H1 (cell line): ENCODE measurements around the gene CALML5. TPM values are rescaled to one million over a fixed set of nuclear protein-coding genes. Genes with fewer than 3 reads are reported as not detected.

Source experiments
- CTCF ChIA-PET: fragments of 300-600 bp; sonication (Branson Sonifier 250); formaldehyde crosslinking; loops from one replicate; lab custom pipeline; 2021; ENCODE audit not compliant: partially characterized antibody; lab: Charles Lee
- POLR2A ChIA-PET: fragments of 300-600 bp; sonication (Branson Sonifier 250); formaldehyde crosslinking; loops from one replicate; lab custom pipeline; 2021; ENCODE audit warnings: inconsistent platforms; ENCODE audit not compliant: partially characterized antibody; lab: Charles Lee
- DNase-seq, 2 experiments: peaks; one replicate each; pipeline versions ENCODE4 v3.0.0 to v3.0.0-alpha.2; 2010 to 2022; ENCODE audit warnings: low spot score in 2 of 2, low read depth in 1 of 2, mixed read lengths in 1 of 2
- FAIRE-seq: peaks from 2 replicates; lab custom pipeline; 2011; peaks lifted over from hg19 to GRCh38; lab: Jason Lieb, UNC
- H2AFZ ChIP-seq: 2 replicates; pipeline ENCODE4 v1.8.1; 2012; ENCODE audit warnings: low read length, inconsistent platforms
- H2AK5ac ChIP-seq: 2 replicates; pipeline ENCODE4 v1.6.1; 2013; ENCODE audit warnings: low read depth, low read length
- H2BK120ac ChIP-seq: replicated peaks from 2 replicates; pipeline ENCODE3; 2013; ENCODE audit warnings: low read depth, low read length, inconsistent platforms
- H2BK12ac ChIP-seq: 2 replicates; pipeline ENCODE4 v1.6.1; 2013; ENCODE audit warnings: low read depth, low read length
- H2BK15ac ChIP-seq: 2 replicates; pipeline ENCODE4 v1.6.1; 2013; ENCODE audit warnings: low read length
- H2BK20ac ChIP-seq: 2 replicates; pipeline ENCODE4 v1.6.1; 2013; ENCODE audit warnings: low read length
- H2BK5ac ChIP-seq: 2 replicates; pipeline ENCODE4 v1.6.1; 2013; ENCODE audit warnings: low read depth, low read length
- H3K14ac ChIP-seq: 2 replicates; pipeline ENCODE4 v1.6.1; 2013; ENCODE audit warnings: inconsistent platforms; ENCODE audit not compliant: insufficient read length
- H3K18ac ChIP-seq: 2 replicates; pipeline ENCODE4 v1.6.1; 2013; ENCODE audit warnings: low read length; ENCODE audit errors: extremely low read depth
- H3K23ac ChIP-seq: 2 replicates; pipeline ENCODE4 v1.6.1; 2013; ENCODE audit warnings: inconsistent platforms; ENCODE audit not compliant: insufficient read length
- H3K23me2 ChIP-seq: 2 replicates; pipeline ENCODE4 v1.6.1; 2013; ENCODE audit warnings: low read depth, low read length
- H3K27ac ChIP-seq: 2 replicates; pipeline ENCODE4 v1.6.1; 2011; ENCODE audit warnings: low read depth, low read length, inconsistent platforms
- H3K27me3 ChIP-seq, 4 experiments: replicated peaks in 1 of 4; 1 replicate in 1 of 4; 2 replicates in 3 of 4; pipeline versions ENCODE4 v1.6.1 to v1.8.1; 2011 to 2013; ENCODE audit warnings: low read length in 3 of 4, mild to moderate bottlenecking in 3 of 4, inconsistent platforms in 2 of 4, mixed read lengths in 2 of 4, moderate library complexity in 1 of 4; ENCODE audit not compliant: control insufficient read depth in 3 of 4, insufficient read depth in 3 of 4; ENCODE audit errors: extremely low read depth in 1 of 4
- H3K36me3 ChIP-seq, 4 experiments: 2 replicates each; pipeline versions ENCODE4 v1.6.1 to v1.8.1; 2011 to 2013; ENCODE audit warnings: mild to moderate bottlenecking in 4 of 4, low read length in 3 of 4, moderate library complexity in 2 of 4, control low read depth in 1 of 4, inconsistent platforms in 1 of 4; ENCODE audit not compliant: insufficient read depth in 4 of 4, control insufficient read depth in 2 of 4
- H3K4ac ChIP-seq: replicated peaks from 2 replicates; pipeline ENCODE3; 2013; ENCODE audit warnings: low read length, low read depth, mixed read lengths, inconsistent platforms; ENCODE audit not compliant: insufficient read length
- H3K4me1 ChIP-seq, 4 experiments: replicated peaks in 1 of 4; 1 replicate in 1 of 4; 2 replicates in 3 of 4; pipeline versions ENCODE4 v1.6.1 to v1.8.1; 2011 to 2013; ENCODE audit warnings: low read length in 3 of 4, inconsistent platforms in 2 of 4, mixed read lengths in 1 of 4; ENCODE audit not compliant: insufficient read depth in 4 of 4, control insufficient read depth in 3 of 4
- H3K4me2 ChIP-seq, 2 experiments: 2 replicates each; pipeline versions ENCODE4 v1.6.1 to v1.8.1; 2011 to 2013; ENCODE audit warnings: low read depth in 2 of 2, low read length in 2 of 2, control low read depth in 1 of 2, inconsistent platforms in 1 of 2, mild to moderate bottlenecking in 1 of 2; ENCODE audit not compliant: insufficient read depth in 1 of 2
- H3K4me3 ChIP-seq, 4 experiments: fragments of 200-600, 300-600 bp in 1 of 4; sonication (generic), shearing (Covaris generic), sonication (Bioruptor Twin) in 1 of 4; 2 replicates each; pipeline versions ENCODE4 v1.5.1 to v1.8.1; 2011 to 2016; ENCODE audit warnings: low read length in 4 of 4, low read depth in 3 of 4, control low read depth in 2 of 4, inconsistent platforms in 2 of 4, mild to moderate bottlenecking in 2 of 4, mixed read lengths in 1 of 4, moderate library complexity in 1 of 4; ENCODE audit not compliant: insufficient read depth in 2 of 4; ENCODE audit errors: extremely low read depth in 1 of 4
- H3K56ac ChIP-seq: replicated peaks from 2 replicates; pipeline ENCODE3; 2013; ENCODE audit warnings: low read depth, mild to moderate bottlenecking, mixed read lengths, low read length, inconsistent platforms; ENCODE audit not compliant: insufficient read length
- H3K79me1 ChIP-seq: 2 replicates; pipeline ENCODE4 v1.6.1; 2013; ENCODE audit warnings: low read depth, low read length, control low read depth
- H3K79me2 ChIP-seq, 2 experiments: 2 replicates each; pipeline versions ENCODE4 v1.6.1 to v1.8.1; 2012 to 2013; ENCODE audit warnings: low read length in 2 of 2, mild to moderate bottlenecking in 2 of 2, inconsistent platforms in 1 of 2; ENCODE audit not compliant: insufficient read depth in 2 of 2, control insufficient read depth in 1 of 2
- H3K9ac ChIP-seq, 4 experiments: replicated peaks in 1 of 4; 1 replicate in 1 of 4; 2 replicates in 3 of 4; pipeline versions ENCODE4 v1.6.1 to v1.8.1; 2011 to 2013; ENCODE audit warnings: low read depth in 3 of 4, low read length in 3 of 4, control low read depth in 2 of 4, mild to moderate bottlenecking in 2 of 4, moderate library complexity in 2 of 4, inconsistent platforms in 1 of 4; ENCODE audit errors: extremely low read depth in 1 of 4
- H3K9me3 ChIP-seq, 2 experiments: 2 replicates each; pipeline versions ENCODE4 v1.6.1 to v1.8.1; 2012 to 2013; ENCODE audit warnings: mild to moderate bottlenecking in 2 of 2, moderate library complexity in 2 of 2, control low read depth in 1 of 2, inconsistent platforms in 1 of 2, low read depth in 1 of 2, low read length in 1 of 2, mixed read lengths in 1 of 2; ENCODE audit not compliant: insufficient read depth in 2 of 2
- H4K20me1 ChIP-seq, 2 experiments: replicated peaks in 1 of 2; 2 replicates each; pipeline versions ENCODE3 to v1.8.1; 2011 to 2013; ENCODE audit warnings: inconsistent platforms in 2 of 2, low read length in 2 of 2, mild to moderate bottlenecking in 1 of 2; ENCODE audit not compliant: insufficient read depth in 2 of 2, control insufficient read depth in 1 of 2
- H4K5ac ChIP-seq: 2 replicates; pipeline ENCODE4 v1.6.1; 2013; ENCODE audit warnings: low read length, low read depth, mixed read lengths, inconsistent platforms; ENCODE audit not compliant: insufficient read length
- H4K8ac ChIP-seq: 2 replicates; pipeline ENCODE4 v1.8.0; 2013; ENCODE audit warnings: mild to moderate bottlenecking, moderate library complexity, low read length, inconsistent platforms; ENCODE audit not compliant: insufficient read depth; ENCODE audit errors: extremely low read depth
- H4K91ac ChIP-seq: replicated peaks from 2 replicates; pipeline ENCODE3; 2013; ENCODE audit warnings: low read length, mixed read lengths, inconsistent platforms; ENCODE audit not compliant: insufficient read length
- KDM1A ChIP-seq: fragments of 200-600, 300-600 bp; sonication (generic); IDR thresholded peaks from 2 replicates; pipeline ENCODE4 v1.7.1; 2016; ENCODE audit warnings: mild to moderate bottlenecking, low read length, borderline replicate concordance
- POU5F1 ChIP-seq: IDR thresholded peaks from 2 replicates; pipeline ENCODE4 v1.6.1; 2011; ENCODE audit warnings: low read depth, mild to moderate bottlenecking, low read length, moderate library complexity
- WGBS, 2 experiments: shearing (Covaris generic) in 1 of 2; methylation state at CpG; one replicate each; pipeline versions ENCODE4 v1.1.6 to v1.1.7; 2013 to 2015; ENCODE audit warnings: low lambda C conversion rate in 2 of 2, mixed read lengths in 2 of 2, inconsistent platforms in 1 of 2, low coverage in 1 of 2, missing lambda C conversion rate in 1 of 2; ENCODE audit not compliant: insufficient replicate concordance in 2 of 2, insufficient coverage in 1 of 2, insufficient read length in 1 of 2; ENCODE audit errors: extremely low coverage in 1 of 2, missing lambda C conversion rate in 1 of 2; 5-methylcytosine and 5-hydroxymethylcytosine counted together
- polyA plus RNA-seq, 7 experiments: library from polyadenylated mRNA; depleted of rRNA in 3 of 7; stranded (reverse) in 5 of 7; unstranded in 2 of 7; fragments of >200 nt in 5 of 7; fragments of 200-250 nt in 2 of 7; gene quantifications; 1 replicate in 5 of 7; 2 replicates in 1 of 7; 4 replicates in 1 of 7; pipeline versions ENCODE4 v1.2.1 to v1.2.3, GENCODE V29; 2011 to 2013; ENCODE audit warnings: missing spikeins in 2 of 7, mixed read lengths in 2 of 7
- total RNA-seq: library from RNA; stranded (reverse); fragmentation: NEBNext Ultra II Directional; extraction: Animal tissue kit (Norgen Biotek cat#: 25700); gene quantifications from 2 replicates; pipeline ENCODE4 v1.2.1, GENCODE V29; 2021
- TF ChIP-seq, protein P1 (sequence below): IDR thresholded peaks from 2 replicates; pipeline ENCODE4 v1.6.1; 2012; ENCODE audit warnings: inconsistent platforms

CALML5 gene
- total and polyA plus RNA-seq, 2 of the 8 experiments (the other 6 are each of a cell fraction or from before 2014, with no cell fraction given), result not detected

DNA sequence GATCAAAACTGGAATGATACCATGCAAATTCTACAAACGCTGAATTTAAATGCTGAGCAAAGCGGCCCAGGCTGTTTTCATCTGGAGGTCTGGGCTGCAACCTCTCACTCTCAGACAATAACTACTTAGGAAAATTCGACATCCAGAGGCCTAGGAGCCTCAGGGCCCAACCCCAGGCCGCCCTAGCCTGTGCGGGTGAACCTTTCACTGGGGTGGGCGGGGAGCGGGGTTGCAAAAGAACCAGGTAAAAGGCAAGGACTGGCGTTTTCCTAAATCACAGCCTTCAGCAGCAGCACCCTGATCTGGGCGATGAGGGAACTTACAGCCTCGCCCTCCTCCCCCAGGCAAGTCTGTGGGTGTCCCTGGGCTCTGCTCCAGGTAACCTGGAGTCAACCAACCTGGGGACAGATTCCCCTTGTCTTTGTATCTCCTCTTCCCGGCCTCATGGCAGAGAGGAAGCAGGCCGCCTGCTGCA lies 33.4 kb downstream of the CALML5 start:
- FAIRE-seq, result no peak
- peak overlapping the region; percentile 47 for H2BK120ac ChIP-seq
- H2BK15ac ChIP-seq, result peak overlapping the region; percentile 46; the same call in 1 of the 2 replicates
- peaks cover 0 to 4% (median 0%) of the 10 kb centered on the region in 4 experiments; a peak in 1 of 7 replicates for H3K27me3 ChIP-seq
- H3K79me1 ChIP-seq, result no peaks in the 10 kb centered on the region
- H3K4me3 ChIP-seq, result peak overlapping the region in 1 of 4 experiments; percentile 23; a peak in 1 of 8 replicates
- H3K23me2 ChIP-seq, result peaks cover 8% of the 10 kb centered on the region; the same call in 1 of the 2 replicates
- H3K18ac ChIP-seq, result peak overlapping the region; percentile 99
- H3K9me3 ChIP-seq, result peaks cover 17 to 22% of the 10 kb centered on the region in 2 experiments
- CTCF ChIA-PET, result interaction anchor here (1.2 to 2.2 kb wide), 4 partner anchors 11 to 157 kb away, joined by 4 to 9 read pairs (median 5); partner anchors contain the start of gene CALML5
- peak overlapping the region; percentile 72 for H3K4ac ChIP-seq
- 51% methylated on average over 10 of the region's 12 CpGs; no CpG with 5 or more reads in 1 of the 2 experiments for WGBS, 2 experiments
- H4K5ac ChIP-seq, result peak overlapping the region; percentile 56
- H2AK5ac ChIP-seq, result no peak overlapping the region; the same call in 1 of the 2 replicates
- POLR2A ChIA-PET, result interaction anchor here (0.7 to 4.8 kb wide), 11 partner anchors 10 to 40 kb away, joined by 3 to 44 read pairs (median 5); no protein-coding TSS in a partner anchor
- H3K4me1 ChIP-seq, result peaks cover 8 to 18% (median 14%) of the 10 kb centered on the region in 4 experiments
- peak overlapping the region; percentile 100 for H2BK20ac ChIP-seq
- H3K14ac ChIP-seq, result no peak overlapping the region
- H3K23ac ChIP-seq, result no peak overlapping the region
- peak overlapping the region; percentile 98 for H2BK12ac ChIP-seq
- no peak for DNase-seq
- peak overlapping the region; percentile 91; the same call in 1 of the 2 replicates for H4K8ac ChIP-seq
- peak overlapping the region; percentile 96 for H2BK5ac ChIP-seq
- peak overlapping the region; percentile 56 for H4K91ac ChIP-seq
- H4K20me1 ChIP-seq, result no peaks in the 10 kb centered on the region
- H3K36me3 ChIP-seq, result peaks cover 0 to under 1% (median 0%) of the 10 kb centered on the region in 4 experiments; a peak in 1 of 8 replicates
- peak overlapping the region; percentile 82 for H3K27ac ChIP-seq
- peak overlapping the region; percentile 43 for H3K56ac ChIP-seq
- H3K9ac ChIP-seq, result peak overlapping the region in 3 of 4 experiments; percentile 46 to 69 (median 57); a peak in 4 of 7 replicates
- TF ChIP-seq KDM1A, result no peak
- no peak for TF ChIP-seq POU5F1
- TF ChIP-seq, protein P1, sequence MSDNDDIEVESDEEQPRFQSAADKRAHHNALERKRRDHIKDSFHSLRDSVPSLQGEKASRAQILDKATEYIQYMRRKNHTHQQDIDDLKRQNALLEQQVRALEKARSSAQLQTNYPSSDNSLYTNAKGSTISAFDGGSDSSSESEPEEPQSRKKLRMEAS, result 0 out of 2 replicates have a peak, but pooled peaks have one; percentile 35
- H3K79me2 ChIP-seq, result no peaks in the 10 kb centered on the region
- peak overlapping the region; percentile 46 to 71; a peak in 3 of 4 replicates for H3K4me2 ChIP-seq
- H2AFZ ChIP-seq, result peak overlapping the region; percentile 8; the same call in 1 of the 2 replicates
